ENCODE measurements around the gene NKD2. TPM values are rescaled to one million over a fixed set of nuclear protein-coding genes. Genes with fewer than 3 reads are reported as not detected.

Gene NKD2
- total RNA-seq, 1 donor from 2014 or later = 1.7 TPM

DNA sequence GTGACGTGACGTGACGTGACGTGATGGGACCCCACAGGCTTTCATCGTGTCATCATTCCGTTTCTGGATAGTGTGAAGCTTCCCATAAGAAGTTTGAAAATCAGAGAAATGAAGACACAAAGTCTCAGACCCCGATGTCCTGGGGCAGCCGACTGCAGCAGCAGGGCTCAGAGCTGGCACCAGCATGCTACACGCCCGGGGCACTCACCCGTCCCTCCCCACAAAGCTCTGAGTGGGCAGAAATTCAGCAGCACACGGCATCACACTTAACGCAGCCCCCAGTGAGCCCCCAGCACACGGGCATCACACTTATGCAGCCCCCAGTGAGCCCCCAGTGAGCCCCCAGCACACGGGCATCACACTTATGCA lies 61.1 kb downstream of the NKD2 start:
- no peak overlapping the region for H3K4me3 ChIP-seq (ENCODE audit: low read depth, low read length)
- no peaks in the 10 kb centered on the region for H3K27me3 ChIP-seq (ENCODE audit: control insufficient read depth, insufficient read depth, low read length)
- TF ChIP-seq, protein P1, sequence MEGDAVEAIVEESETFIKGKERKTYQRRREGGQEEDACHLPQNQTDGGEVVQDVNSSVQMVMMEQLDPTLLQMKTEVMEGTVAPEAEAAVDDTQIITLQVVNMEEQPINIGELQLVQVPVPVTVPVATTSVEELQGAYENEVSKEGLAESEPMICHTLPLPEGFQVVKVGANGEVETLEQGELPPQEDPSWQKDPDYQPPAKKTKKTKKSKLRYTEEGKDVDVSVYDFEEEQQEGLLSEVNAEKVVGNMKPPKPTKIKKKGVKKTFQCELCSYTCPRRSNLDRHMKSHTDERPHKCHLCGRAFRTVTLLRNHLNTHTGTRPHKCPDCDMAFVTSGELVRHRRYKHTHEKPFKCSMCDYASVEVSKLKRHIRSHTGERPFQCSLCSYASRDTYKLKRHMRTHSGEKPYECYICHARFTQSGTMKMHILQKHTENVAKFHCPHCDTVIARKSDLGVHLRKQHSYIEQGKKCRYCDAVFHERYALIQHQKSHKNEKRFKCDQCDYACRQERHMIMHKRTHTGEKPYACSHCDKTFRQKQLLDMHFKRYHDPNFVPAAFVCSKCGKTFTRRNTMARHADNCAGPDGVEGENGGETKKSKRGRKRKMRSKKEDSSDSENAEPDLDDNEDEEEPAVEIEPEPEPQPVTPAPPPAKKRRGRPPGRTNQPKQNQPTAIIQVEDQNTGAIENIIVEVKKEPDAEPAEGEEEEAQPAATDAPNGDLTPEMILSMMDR (IDR thresholded peaks at IDR 0.05; ENCODE audit: insufficient read depth, low read length, poor library complexity, severe bottlenecking) = no peak
- no peak for DNase-seq (ENCODE audit: low read depth)
- H3K36me3 ChIP-seq (ENCODE audit: control insufficient read depth, insufficient read depth, low read length) = no peaks in the 10 kb centered on the region

DNA sequence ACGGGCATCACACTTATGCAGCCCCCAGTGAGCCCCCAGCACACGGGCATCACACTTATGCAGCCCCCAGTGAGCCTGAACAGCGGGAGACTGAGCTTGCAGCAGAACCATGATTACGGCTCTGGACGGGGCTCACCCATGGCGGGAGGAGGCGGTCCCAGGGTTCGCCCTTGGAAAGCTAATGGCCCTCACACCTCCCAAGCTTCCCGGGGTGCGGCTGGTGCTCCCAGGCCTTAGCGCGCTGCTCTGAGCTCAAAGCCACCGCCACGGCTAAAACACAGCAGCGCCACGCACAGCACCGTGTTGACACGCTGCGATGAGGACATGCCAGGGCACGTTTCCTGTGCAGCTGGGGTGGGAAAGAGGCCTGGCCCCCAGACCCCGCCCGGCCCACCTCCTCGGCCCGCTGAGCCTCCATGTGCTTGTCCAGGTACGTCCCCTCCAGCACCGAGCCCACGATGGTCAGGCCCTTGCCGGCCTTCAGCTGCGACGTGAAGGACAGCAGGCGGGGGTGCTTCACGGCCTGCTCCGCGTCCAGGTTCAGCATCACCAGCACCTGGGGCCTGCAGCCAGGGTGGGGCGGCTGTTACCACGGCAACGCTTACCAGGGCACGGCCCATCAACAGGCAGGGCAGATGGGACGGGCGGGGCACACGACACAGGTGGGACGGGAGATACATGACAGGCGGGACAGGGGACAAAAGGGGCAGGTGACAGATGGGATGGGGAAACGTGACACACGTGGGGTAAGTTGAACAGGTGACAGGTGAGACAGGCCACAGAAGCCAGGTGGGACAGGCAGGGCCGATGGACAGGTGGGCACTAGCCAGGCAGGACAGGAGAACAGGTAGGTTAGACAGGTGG lies 64.9 kb downstream of the NKD2 start:
- no peak overlapping the region for H3K4me3 ChIP-seq (ENCODE audit: low read depth, low read length)
- no peaks in the 10 kb centered on the region for H3K27me3 ChIP-seq (ENCODE audit: control insufficient read depth, insufficient read depth, low read length)
- H3K36me3 ChIP-seq (ENCODE audit: control insufficient read depth, insufficient read depth, low read length) = no peaks in the 10 kb centered on the region
- DNase-seq (ENCODE audit: low read depth) = no peak
- TF ChIP-seq, protein P1 (IDR thresholded peaks at IDR 0.05; ENCODE audit: insufficient read depth, low read length, poor library complexity, severe bottlenecking) = no peak

DNA sequence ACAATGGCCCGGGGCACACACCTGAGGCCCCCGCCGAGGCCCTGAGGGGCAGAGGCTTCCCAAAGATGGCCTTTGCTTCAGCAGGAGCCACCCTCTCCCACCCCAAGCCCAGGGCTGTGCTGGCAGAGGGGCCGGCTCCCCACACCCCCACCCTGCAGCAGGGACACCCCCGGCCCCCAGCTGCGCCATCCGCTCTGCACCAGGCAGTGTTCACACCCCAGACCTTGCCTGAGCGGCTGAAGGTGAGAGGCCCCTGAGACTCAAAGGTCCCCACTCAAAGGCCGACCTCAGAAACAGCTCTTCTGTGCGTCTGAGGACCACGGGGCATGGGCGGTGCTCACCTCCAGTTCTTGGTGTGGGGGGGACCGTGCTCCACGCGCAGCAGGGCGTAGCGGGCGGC lies 65.6 kb downstream of the NKD2 start:
- Histone ChIP-seq H3K4me3 (ENCODE audit: low read depth, low read length) (no peak overlapping the region), H3K36me3 (ENCODE audit: control insufficient read depth, insufficient read depth, low read length) (no peaks in the 10 kb centered on the region), H3K27me3 (ENCODE audit: control insufficient read depth, insufficient read depth, low read length) (no peaks in the 10 kb centered on the region)
- TF ChIP-seq, protein P1 (IDR thresholded peaks at IDR 0.05; ENCODE audit: insufficient read depth, low read length, poor library complexity, severe bottlenecking) = no peak
- no peak for DNase-seq (ENCODE audit: low read depth)

DNA sequence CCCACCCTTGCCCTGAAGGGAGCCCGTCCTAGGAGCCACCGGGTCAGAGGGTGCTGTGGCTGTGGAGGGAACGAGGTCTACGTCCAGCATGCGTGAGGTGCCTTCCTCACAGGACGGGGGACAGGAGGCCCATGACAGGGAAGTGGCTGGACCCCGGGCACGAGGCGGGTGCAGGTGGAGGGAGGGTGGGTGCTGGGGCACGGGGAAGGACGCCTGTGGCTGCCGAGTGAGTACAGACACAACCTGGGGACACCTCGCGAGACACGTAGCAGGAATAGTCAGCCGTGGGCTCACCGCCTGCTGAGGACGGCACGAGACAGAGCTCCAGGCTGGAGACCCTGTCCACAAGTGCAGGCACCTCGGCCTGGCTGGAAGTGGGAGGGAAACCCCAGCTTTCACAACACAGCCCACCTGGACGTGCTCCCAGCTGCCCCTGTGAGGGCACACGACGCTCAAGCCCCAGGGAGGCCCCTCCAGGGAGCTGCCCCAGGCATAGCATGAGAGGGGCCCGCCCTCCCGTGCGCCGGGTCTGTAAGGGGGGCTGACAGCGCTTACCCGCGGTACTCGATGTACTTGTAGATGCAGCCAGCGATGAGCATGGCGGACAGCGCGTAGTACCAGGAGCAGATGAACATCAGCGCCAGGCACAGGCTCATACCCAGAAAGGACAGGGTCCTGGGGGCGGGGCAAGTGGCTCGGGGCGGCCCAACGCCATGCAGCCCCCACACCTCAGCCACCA lies 66.4 kb downstream of the NKD2 start:
- no peak overlapping the region for H3K4me3 ChIP-seq (ENCODE audit: low read depth, low read length)
- H3K27me3 ChIP-seq (ENCODE audit: control insufficient read depth, insufficient read depth, low read length) = no peaks in the 10 kb centered on the region
- no peaks in the 10 kb centered on the region for H3K36me3 ChIP-seq (ENCODE audit: control insufficient read depth, insufficient read depth, low read length)
- TF ChIP-seq, protein P1 (IDR thresholded peaks at IDR 0.05; ENCODE audit: insufficient read depth, low read length, poor library complexity, severe bottlenecking) = no peak
- DNase-seq (ENCODE audit: low read depth) = no peak

DNA sequence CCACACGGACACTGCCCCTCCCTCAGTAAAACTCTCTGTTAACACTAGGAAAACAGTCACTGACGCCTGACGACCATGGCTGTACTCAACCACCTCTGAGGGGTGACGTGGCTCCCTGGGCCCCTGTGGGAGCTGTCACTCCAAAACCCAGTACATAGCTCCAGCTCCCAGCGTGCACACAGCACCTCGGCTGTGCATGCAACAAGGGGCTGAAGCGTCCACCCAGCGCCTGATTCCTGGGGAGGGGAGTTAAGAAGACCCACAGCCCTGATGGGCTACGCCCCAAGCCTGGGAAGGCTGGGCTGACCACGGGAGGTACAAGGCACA lies 66.9 kb downstream of the NKD2 start:
- H3K27me3 ChIP-seq (ENCODE audit: control insufficient read depth, insufficient read depth, low read length) = no peaks in the 10 kb centered on the region
- H3K4me3 ChIP-seq (ENCODE audit: low read depth, low read length) = no peak overlapping the region
- TF ChIP-seq, protein P1 (IDR thresholded peaks at IDR 0.05; ENCODE audit: insufficient read depth, low read length, poor library complexity, severe bottlenecking) = no peak
- no peaks in the 10 kb centered on the region for H3K36me3 ChIP-seq (ENCODE audit: control insufficient read depth, insufficient read depth, low read length)
- no peak for DNase-seq (ENCODE audit: low read depth)
